Frontal cortex (tissue), 4 donors: Measurements from ENCODE around the gene AMIGO1. TPM values are rescaled to one million over a fixed set of nuclear protein-coding genes. Genes with fewer than 3 reads are reported as not detected.
A peak's percentile ranks its signal among the peaks of the same experiment; 100 is the strongest.

ENCODE experiments used
- DNase-seq, 2 donors: peaks; one replicate each; pipeline ENCODE4 v3.0.0; 2012; ENCODE audit warnings: low spot score in 2 of 2
- FAIRE-seq: peaks from 2 replicates; lab custom pipeline; 2012; peaks lifted over from hg19 to GRCh38; lab: Jason Lieb, UNC
- total RNA-seq: library from RNA; depleted of rRNA; stranded (reverse); fragments of >200 nt; gene quantifications from one replicate; pipeline ENCODE4 v1.2.3, GENCODE V29; 2014
- donor health status: control.
- donor health status: control.
- donor health status: control.

The AMIGO1 gene
- total RNA-seq, result 8.2 TPM

- FAIRE-seq (no peak), DNase-seq (peak; percentile 87 to 90)
Observed at GRCh38 chr1:109509176-109510134, at the start of gene AMIGO1. Gene AMIGO1 (minus strand): TSS chr1:109509727. CDS start chr1:109508912, 815 bp downstream.

GRCh38 chr1:109557520-109557919 is 48.0 kb upstream of the AMIGO1 start:
- FAIRE-seq (no peak), DNase-seq (no peak)

DNA sequence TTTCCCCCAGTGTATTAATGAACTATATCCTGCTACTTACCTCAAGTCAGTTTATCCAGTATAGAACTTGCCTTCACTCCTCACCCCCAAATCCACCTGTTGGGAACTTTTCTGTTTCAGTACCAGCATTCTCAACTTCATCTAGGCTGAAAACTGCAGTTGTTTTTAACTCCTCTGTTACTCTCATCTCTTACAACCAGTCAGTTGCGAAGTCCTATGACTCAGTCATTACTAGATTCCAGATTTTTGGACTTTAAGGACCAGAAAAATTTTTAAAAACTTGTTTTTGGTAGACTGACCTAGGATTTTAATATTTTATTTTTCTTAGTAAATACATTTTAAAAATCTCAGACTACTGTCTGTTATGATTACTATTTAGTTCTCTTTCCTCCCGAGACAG is 47.0 kb upstream of the AMIGO1 start:
- no peak for FAIRE-seq
- DNase-seq, result no peak

DNA sequence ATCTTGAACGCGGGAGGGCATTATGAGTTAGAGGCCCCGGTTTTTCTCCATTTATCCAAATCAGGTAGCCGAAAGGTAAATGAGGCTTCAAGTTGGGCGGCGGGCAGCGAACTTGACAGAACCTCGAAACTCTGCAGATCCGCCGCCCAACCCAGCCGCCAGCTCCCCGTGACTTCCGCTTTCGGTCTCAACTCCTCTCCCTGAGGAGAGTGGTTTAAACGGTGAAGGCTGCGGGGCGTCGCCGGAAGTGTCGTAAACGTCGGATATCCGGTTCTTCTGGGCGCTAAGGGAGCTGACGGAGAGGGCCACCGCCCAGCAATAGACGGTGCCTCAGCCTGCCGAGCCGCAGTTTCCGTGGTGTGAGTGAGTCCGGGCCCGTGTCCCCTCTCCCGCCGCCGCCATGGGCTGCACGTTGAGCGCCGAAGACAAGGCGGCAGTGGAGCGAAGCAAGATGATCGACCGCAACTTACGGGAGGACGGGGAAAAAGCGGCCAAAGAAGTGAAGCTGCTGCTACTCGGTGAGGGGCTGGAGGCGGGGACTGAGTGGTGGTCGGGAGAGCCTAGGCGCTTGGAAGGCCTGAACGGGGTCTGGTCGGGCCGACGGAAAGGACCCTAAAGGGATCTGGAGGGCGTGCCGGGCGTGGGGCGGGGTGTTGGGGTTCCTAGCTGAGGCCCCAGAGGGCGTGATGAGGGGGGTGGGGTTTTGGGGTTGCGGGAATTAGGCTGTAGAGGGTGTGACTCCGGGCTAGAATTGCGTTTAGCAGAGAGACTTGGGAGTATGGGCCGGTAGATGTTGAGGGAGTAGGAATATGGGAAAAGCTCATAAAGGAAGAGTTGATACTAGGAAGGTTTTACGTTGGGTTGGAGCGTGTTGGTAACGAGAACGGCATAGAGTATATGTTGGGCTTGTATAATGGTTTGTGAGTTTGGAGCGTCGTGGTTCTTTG is 39.1 kb upstream of the AMIGO1 start, which contains the start of gene GNAI3:
Gene GNAI3, plus strand, starts transcription at position 295 of the 947 bp plus-strand sequence. Its CDS starts 106 bp downstream, at position 401.
- DNase-seq (peak; percentile 80 to 90), FAIRE-seq (no peak)

GRCh38 chr1:109547463-109548320 is 38.2 kb upstream of the AMIGO1 start:
- no peak for DNase-seq
- FAIRE-seq, result no peak

DNA sequence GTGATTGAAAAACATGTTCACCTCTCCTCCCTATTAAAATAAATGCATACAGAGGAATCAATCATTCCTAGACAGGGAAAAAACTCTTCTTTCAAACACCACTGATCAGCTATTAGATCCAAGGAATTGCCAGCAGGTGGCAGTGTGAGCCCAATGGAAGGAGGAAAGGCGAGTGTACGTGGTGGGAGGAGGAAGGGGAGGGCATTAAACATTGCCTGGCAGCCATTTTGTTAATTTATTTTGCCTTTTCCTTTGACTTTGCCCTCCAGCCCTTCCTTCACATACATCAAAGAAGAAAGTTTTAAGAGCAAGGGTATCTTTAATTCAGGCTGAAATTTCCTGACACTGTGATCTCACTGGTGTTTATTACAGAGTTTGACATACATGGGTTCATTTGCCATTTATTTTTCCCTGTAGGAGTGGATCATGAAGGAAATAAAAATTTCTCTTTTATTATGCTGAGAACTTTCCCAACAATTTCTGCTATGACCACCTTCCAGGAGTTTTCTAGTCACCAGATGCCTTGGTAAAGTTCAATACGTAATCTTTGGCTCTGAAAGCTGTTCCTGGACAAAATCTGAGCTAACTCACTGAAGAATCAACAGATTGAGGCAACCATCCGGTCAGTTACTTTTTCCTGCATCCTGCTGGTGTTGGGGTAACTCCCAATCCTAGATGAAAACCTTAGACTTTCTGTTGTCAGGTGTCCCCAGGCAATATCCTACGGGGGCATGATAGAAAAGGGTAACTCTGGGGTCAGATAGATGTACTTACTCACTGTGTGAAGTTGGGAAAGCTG is 37.0 kb upstream of the AMIGO1 start:
- FAIRE-seq (peak; percentile 45), DNase-seq (peak; percentile 84 to 88)

- DNase-seq (no peak), FAIRE-seq (no peak)
Observed at GRCh38 chr1:109543988-109544735, 34.6 kb upstream of the AMIGO1 start.

GRCh38 chr1:109543283-109543987 is 33.9 kb upstream of the AMIGO1 start:
- no peak for DNase-seq
- no peak for FAIRE-seq

- FAIRE-seq, result no peak
- no peak for DNase-seq
Observed at GRCh38 chr1:109542657-109543056, 33.1 kb upstream of the AMIGO1 start.

- DNase-seq, result no peak
- FAIRE-seq, result no peak
Observed at GRCh38 chr1:109541102-109541501, 31.6 kb upstream of the AMIGO1 start.

- no peak for DNase-seq
- FAIRE-seq, result no peak
Observed at GRCh38 chr1:109539676-109540075, 30.1 kb upstream of the AMIGO1 start, which contains the start of gene GPR61. Gene GPR61 (plus strand): TSS chr1:109539872. CDS start chr1:109543023, 3,151 bp downstream.

DNA sequence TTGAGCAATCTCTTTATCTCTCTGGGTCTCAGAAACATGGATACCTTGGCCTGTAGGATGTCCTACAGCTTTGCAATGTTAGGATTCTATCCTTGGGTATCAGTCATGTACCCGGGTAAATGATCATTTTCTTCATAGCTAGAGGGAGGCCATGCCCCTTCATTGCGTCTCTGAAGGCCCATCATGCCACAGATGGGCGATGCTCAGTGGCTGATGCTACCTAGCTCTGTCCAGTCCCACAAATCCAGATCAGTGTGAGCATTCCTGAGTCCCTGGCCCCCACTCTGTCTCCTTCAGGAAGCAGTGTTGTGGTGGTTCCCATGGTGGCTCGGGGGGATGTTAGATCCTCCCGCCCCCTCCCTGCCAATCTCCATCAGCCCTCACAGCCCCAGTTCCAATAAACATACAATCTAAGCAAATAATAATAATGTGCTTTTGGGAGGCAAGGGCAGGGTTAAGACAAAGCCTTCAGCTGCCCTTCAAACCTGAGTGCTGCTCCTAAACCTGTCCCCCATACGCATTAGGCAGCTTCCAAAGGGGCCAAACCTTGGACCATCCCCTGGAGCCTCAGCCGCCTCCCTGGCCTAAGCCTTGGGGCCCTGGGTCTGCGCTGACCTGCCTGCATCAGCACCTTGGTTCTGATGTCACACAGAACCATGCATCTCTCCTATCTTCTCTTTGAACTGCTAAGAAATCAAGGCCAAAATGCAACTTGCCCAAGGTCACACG is 29.5 kb upstream of the AMIGO1 start:
- FAIRE-seq, result no peak

GRCh38 chr1:109537450-109538178 is 28.1 kb upstream of the AMIGO1 start:
- FAIRE-seq (no peak), DNase-seq (no peak)

More for the DNA sequence above, 29.5 kb upstream of the AMIGO1 start:
- DNase-seq, result no peak

- DNase-seq (peak in 1 of 2 donors; percentile 57), FAIRE-seq (no peak)
Observed at GRCh38 chr1:109535971-109536491, 26.5 kb upstream of the AMIGO1 start.

- DNase-seq (no peak), FAIRE-seq (no peak)
Observed at GRCh38 chr1:109535481-109535880, 26.0 kb upstream of the AMIGO1 start.
